Stimulated activated naive CD8-positive, alpha-beta T cell treated with anti-CD3 and anti-CD28 coated beads, Interleukin-15, Interleukin-2, amounts not matched to agents 100 ng/mL and 50 ng/mL, for 24 hours (primary cell): Measurements from ENCODE around the gene RCBTB2.
A peak's percentile ranks its signal among the peaks of the same experiment; 100 is the strongest.

Source experiments
- H3K27ac Mint-ChIP-seq: one replicate; pipeline ENCODE4 v1.8.0; 2021; ENCODE audit warnings: mild to moderate bottlenecking, mixed read lengths
- H3K27me3 Mint-ChIP-seq: one replicate; pipeline ENCODE4 v1.8.0; 2021; ENCODE audit warnings: mixed read lengths
- H3K36me3 Mint-ChIP-seq: one replicate; pipeline ENCODE4 v1.8.0; 2021; ENCODE audit warnings: low read depth, mixed read lengths
- H3K4me1 Mint-ChIP-seq: one replicate; pipeline ENCODE4 v1.8.0; 2021; ENCODE audit warnings: low read depth, mixed read lengths
- H3K4me3 Mint-ChIP-seq: one replicate; pipeline ENCODE4 v1.8.0; 2021; ENCODE audit warnings: mild to moderate bottlenecking, mixed read lengths
- H3K9me3 Mint-ChIP-seq: one replicate; pipeline ENCODE4 v1.8.0; 2021; ENCODE audit warnings: mixed read lengths

Gene RCBTB2

GRCh38 chr13:48443442-48444208, 89.3 kb downstream of the RCBTB2 start:
- H3K27me3 Mint-ChIP-seq, result no peaks in the 10 kb centered on the region
- H3K4me1 Mint-ChIP-seq, result peaks cover 25% of the 10 kb centered on the region
- H3K9me3 Mint-ChIP-seq, result no peaks in the 10 kb centered on the region
- H3K36me3 Mint-ChIP-seq, result peaks cover 6% of the 10 kb centered on the region
- no peak overlapping the region for H3K4me3 Mint-ChIP-seq
- peak overlapping the region; percentile 28 for H3K27ac Mint-ChIP-seq
